Body of pancreas (tissue), 4 donors: ENCODE results near the gene HOMEZ.

ENCODE experiments used
- CTCF ChIP-seq, 7 experiments: fragments of 450-650 bp in 4 of 7; fragments of 200-600 bp in 3 of 7; sonication (generic) in 3 of 7; IDR thresholded peaks; one replicate each; pipeline ENCODE4 v1.5.1; 2016 to 2019; ENCODE audit warnings: antibody characterized with exemption in 7 of 7
- POLR2A ChIP-seq, 3 donors: fragments of 450-650 bp; IDR thresholded peaks; one replicate each; pipeline ENCODE4 v1.6.1; 2016; ENCODE audit warnings: antibody characterized with exemption in 3 of 3, mild to moderate bottlenecking in 2 of 3

GRCh38 chr14:23322568-23323517, 36.9 kb upstream of the HOMEZ start:
- TF ChIP-seq CTCF (IDR thresholded peaks at IDR 0.05): no peak
- no peak for TF ChIP-seq POLR2A (IDR thresholded peaks at IDR 0.05)
